Activated CD4-positive, alpha-beta T cell treated with anti-CD3 and anti-CD28 coated beads, Interleukin-2, amount 10 ng/mL, durations not matched to agents 24 days and 14 days (primary cell): ENCODE data around the gene AOC2. TPM values are rescaled to one million over a fixed set of nuclear protein-coding genes. Genes with fewer than 3 reads are reported as not detected.
"Not testable (repeated sequence)": the region's sequence is repeated elsewhere in the genome, so short reads cannot be mapped to it uniquely, and the experiment has no call there.

Experiments
- DNase-seq: peaks from one replicate; pipeline ENCODE4 v3.0.0; 2022
- H3K27ac Mint-ChIP-seq: one replicate; pipeline ENCODE4 v1.8.0; 2022; ENCODE audit warnings: mild to moderate bottlenecking, mixed read lengths
- H3K27me3 Mint-ChIP-seq: one replicate; pipeline ENCODE4 v1.8.0; 2022; ENCODE audit warnings: mixed read lengths
- H3K36me3 Mint-ChIP-seq: one replicate; pipeline ENCODE4 v1.8.0; 2022; ENCODE audit warnings: low read depth, mild to moderate bottlenecking, mixed read lengths
- H3K4me1 Mint-ChIP-seq: one replicate; pipeline ENCODE4 v1.8.0; 2021; ENCODE audit warnings: mixed read lengths
- H3K4me3 Mint-ChIP-seq: one replicate; pipeline ENCODE4 v1.8.0; 2022; ENCODE audit warnings: mild to moderate bottlenecking, moderate library complexity, mixed read lengths
- H3K9me3 Mint-ChIP-seq: one replicate; pipeline ENCODE4 v1.8.0; 2021; ENCODE audit warnings: mixed read lengths
- intact Hi-C: fragments of 100-400 bp; cut with micrococcal nuclease; formaldehyde crosslinking; loops from one replicate; pipeline ENCODE4 v1.15.1; 2023
- total RNA-seq: library from RNA; stranded (reverse); gene quantifications from 2 replicates; pipeline ENCODE4 v1.2.3, GENCODE V29; 2022

AOC2 gene
- total RNA-seq, 1 donor from 2014 or later, result 3.3 TPM

DNA sequence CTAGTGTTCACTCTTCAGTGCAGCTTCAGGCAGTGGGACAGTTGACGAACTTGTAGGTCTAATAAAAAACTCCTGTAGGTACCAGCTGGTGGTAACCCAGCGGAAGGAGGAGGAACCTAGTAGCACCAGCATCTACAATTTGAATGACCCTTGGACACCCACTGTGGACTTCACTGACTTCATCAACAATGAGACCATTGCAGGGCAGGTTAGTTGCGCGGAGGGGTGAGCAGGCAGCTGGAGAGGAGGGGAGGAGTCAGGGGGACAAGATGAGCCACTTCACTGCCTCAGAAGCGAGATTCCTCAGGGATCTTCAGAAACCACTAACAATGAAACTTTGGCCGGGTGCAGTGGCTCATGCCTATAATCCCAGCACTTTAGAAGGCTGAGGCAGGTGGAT, 28.9 kb downstream of the AOC2 start:
- no peak overlapping the region for H3K27ac Mint-ChIP-seq
- H3K27me3 Mint-ChIP-seq, result peaks cover 4% of the 10 kb centered on the region
- intact Hi-C loops, result no loop called here
- no peaks in the 10 kb centered on the region for H3K36me3 Mint-ChIP-seq
- H3K9me3 Mint-ChIP-seq, result no peaks in the 10 kb centered on the region
- H3K4me3 Mint-ChIP-seq, result no peak overlapping the region
- no peak for DNase-seq
- H3K4me1 Mint-ChIP-seq, result no peaks in the 10 kb centered on the region

DNA sequence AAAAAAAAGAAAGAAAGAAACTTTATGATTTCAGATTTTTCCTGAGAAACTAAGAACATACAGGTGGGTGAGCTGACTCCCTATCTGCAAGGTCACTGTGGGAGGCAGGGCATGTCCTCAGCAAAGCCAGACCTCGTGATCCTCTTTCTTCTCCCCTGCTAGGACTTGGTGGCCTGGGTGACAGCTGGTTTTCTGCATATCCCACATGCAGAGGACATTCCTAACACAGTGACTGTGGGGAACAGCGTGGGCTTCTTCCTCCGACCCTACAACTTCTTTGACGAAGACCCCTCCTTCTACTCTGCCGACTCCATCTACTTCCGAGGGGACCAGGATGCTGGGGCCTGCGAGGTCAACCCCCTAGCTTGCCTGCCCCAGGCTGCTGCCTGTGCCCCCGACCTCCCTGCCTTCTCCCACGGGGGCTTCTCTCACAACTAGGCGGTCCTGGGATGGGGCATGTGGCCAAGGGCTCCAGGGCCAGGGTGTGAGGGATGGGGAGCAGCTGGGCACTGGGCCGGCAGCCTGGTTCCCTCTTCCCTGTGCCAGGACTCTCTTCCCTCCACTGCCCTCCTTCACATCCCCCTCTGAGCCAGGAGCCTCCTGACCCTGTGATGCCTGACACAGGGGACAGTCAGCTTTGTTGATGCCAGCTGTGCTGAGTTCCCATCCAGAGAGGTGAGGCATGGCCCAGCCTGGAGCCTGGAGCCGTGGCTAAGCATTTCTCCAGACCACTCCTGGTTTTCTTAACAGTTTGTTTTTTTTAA, 29.7 kb downstream of the AOC2 start:
- not testable (repeated sequence) for H3K9me3 Mint-ChIP-seq

DNA sequence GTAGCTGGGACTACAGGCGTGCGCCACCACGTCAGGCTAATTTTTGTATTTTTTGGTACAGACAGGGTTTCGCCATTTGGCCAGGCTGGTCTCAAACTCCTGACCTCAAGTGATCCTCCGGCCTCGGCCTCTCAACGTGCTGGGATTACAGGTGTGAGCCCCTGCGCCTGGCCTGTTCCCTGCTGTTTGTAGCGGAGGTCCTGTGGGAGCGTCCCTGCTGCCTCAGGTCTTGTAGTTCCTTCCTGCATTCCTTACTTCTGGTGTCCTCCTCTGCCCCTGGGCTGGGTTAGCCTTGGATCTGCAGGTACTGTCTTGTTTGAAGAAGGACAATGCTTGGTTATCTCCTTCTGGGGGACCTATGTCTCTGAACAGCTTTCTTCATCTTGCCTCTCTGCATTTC, 32.7 kb downstream of the AOC2 start:
- H3K9me3 Mint-ChIP-seq, result no peaks in the 10 kb centered on the region
- no peak for DNase-seq
- H3K27me3 Mint-ChIP-seq, result peaks cover 3% of the 10 kb centered on the region
- no peaks in the 10 kb centered on the region for H3K4me1 Mint-ChIP-seq
- no peak overlapping the region for H3K27ac Mint-ChIP-seq
- intact Hi-C loops, result no loop called here
- no peaks in the 10 kb centered on the region for H3K36me3 Mint-ChIP-seq
- no peak overlapping the region for H3K4me3 Mint-ChIP-seq

More for the DNA sequence above, 29.7 kb downstream of the AOC2 start:
- H3K4me3 Mint-ChIP-seq, DNase-seq, H3K4me1 Mint-ChIP-seq, H3K27ac Mint-ChIP-seq, intact Hi-C loops, H3K36me3 Mint-ChIP-seq, H3K27me3 Mint-ChIP-seq: not testable (repeated sequence)

DNA sequence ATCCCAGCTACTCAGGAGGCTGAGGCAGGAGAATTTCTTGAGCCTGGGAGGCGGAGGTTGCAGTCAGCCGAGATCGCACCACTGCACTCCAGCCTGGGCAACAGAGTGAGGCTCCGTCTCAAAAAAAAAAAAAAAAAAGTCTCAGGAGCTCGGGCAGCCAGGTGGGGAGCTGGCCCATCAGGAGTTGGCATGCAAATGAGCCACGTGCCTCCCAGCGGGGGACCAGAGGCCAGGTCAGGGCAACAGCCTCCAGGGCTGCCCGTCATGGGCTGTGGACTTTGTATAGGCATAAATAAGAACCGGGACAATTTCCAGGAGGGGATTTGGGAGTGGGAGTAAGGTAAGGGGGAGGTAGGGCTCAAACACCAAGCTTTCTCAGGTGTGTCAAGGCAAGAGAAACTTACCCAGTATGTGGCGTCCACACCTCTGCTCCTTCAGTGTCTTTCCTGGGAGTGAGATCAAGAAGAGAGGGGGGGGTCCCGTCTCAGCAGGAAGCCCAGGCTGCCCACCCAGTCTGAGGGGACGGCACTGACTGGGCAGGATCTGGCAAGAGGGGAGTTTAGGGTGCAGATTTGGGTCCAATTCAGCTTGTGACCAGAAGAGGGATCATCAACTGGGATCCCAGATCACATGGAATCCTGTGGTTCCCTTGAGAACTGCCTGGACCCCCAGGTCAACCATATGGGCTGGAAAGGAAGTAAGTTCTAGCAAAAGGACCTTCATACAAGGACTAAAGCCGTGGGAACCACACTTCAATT, 33.9 kb downstream of the AOC2 start:
- Mint-ChIP-seq H3K9me3 (no peaks in the 10 kb centered on the region), H3K4me3 (no peak overlapping the region), H3K27ac (no peak overlapping the region), H3K27me3 (peaks cover 3% of the 10 kb centered on the region), H3K36me3 (no peaks in the 10 kb centered on the region), H3K4me1 (no peaks in the 10 kb centered on the region)
- intact Hi-C loops, result no loop called here
- no peak for DNase-seq

DNA sequence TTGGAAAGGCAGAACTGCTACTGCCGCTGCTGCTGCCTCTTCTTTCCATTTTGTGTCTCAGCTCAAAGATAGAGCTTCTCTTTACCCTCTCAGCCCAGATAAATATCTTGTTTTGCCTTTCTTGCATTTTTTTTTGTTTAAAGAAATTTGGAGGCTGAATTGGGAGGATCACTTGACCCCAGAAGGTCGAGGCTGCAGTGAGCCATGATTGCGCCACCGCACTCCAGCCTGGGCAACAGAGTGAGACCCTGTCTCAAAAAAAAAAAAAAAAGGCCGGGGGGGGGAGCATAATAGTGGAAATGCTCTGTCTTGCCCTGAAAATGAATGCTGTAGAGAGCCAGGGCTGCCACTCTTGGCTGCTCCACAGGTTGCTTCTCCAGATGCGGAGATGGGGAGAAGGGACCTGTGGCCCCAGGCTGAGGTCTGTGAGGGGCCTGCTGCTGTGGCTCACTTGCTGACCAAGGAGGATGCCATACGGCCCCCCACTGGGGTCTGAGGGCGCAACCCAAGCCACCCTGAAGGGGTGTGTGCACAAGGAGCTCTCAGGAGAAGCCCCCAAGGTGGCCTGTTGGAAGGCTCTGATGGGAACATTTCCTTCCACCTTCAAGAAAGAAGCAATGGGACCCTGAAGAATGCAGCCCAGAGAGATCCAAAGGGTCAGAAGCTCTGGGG, 34.7 kb downstream of the AOC2 start:
- Mint-ChIP-seq H3K4me3 (no peak overlapping the region), H3K9me3 (no peaks in the 10 kb centered on the region), H3K4me1 (no peaks in the 10 kb centered on the region), H3K27ac (no peak overlapping the region), H3K36me3 (no peaks in the 10 kb centered on the region), H3K27me3 (peaks cover 3% of the 10 kb centered on the region)
- DNase-seq, result no peak
- intact Hi-C loops, result no loop called here

DNA sequence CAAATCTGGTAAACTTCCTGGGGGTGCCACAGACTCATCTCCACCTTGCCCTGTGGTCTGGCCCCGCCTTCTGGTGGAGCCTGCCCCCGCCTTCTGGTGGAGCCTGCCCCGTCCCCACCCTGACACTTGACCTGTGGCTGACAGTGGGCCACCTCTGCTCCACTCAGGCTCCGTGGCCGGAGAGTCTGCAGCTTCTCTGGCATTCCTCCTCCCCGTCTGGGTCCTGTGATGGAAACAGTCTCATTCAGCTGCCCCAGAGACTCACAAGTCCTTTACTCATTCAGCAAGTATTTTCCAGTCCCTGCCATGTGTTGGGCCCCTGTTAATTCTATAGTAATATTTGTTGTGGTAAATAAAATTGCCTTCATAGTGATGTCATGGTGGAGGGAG, 35.2 kb downstream of the AOC2 start:
- intact Hi-C loops, result no loop called here
- Mint-ChIP-seq H3K36me3 (no peaks in the 10 kb centered on the region), H3K27ac (no peak overlapping the region), H3K27me3 (peaks cover 5% of the 10 kb centered on the region), H3K4me1 (no peaks in the 10 kb centered on the region), H3K4me3 (no peak overlapping the region), H3K9me3 (no peaks in the 10 kb centered on the region)
- DNase-seq, result no peak

DNA sequence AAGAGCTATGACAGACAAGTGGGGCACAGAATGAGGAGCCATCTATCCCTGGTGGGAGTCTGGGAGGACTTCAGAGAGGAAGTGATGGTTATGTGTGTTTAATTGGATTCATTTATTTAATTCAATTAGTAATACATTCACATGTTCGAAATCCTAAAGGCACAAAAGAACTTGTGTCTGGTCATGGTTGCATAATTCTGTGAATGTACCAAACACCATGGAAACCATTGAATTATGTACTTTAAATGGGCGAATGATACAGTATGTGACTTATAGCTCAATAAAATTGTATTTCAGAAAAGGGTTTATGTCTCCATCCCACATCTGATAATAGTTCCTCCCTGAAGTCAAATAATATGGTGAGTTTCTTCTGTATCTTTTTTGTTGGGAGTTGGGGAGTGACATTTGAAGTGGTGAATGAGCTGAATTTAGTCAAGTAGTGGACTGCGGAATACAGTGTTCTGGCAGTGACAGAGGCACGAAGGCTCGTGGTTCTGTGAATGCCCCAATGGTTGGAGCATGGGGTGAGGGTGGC, 36.5 kb downstream of the AOC2 start:
- intact Hi-C loops, result no loop called here
- Mint-ChIP-seq H3K27me3 (peaks cover 5% of the 10 kb centered on the region), H3K9me3 (no peaks in the 10 kb centered on the region), H3K27ac (no peak overlapping the region), H3K4me3 (no peak overlapping the region), H3K36me3 (no peaks in the 10 kb centered on the region), H3K4me1 (no peaks in the 10 kb centered on the region)
- DNase-seq, result no peak

DNA sequence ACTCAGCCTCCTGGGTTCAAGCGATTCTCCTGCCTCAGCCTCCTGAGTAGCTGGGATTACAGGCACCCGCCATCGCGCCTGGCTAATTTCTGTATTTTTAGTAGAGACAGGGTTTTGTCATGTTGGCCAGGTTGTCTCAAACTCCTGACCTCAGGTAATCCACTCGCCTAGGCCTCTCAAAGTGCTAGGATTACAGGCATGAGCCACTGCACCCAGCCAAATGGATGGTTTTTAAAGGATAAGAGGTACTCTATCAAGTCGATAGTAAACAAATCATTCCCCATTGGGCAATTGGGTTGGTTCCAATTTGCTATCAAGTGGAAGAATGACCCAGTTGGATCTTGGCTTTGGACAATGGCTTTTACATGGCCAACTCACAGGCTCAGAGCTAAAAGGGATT, 37.3 kb downstream of the AOC2 start:
- H3K27ac Mint-ChIP-seq, H3K27me3 Mint-ChIP-seq, intact Hi-C loops, H3K36me3 Mint-ChIP-seq, DNase-seq, H3K4me1 Mint-ChIP-seq, H3K4me3 Mint-ChIP-seq, H3K9me3 Mint-ChIP-seq: not testable (repeated sequence)

DNA sequence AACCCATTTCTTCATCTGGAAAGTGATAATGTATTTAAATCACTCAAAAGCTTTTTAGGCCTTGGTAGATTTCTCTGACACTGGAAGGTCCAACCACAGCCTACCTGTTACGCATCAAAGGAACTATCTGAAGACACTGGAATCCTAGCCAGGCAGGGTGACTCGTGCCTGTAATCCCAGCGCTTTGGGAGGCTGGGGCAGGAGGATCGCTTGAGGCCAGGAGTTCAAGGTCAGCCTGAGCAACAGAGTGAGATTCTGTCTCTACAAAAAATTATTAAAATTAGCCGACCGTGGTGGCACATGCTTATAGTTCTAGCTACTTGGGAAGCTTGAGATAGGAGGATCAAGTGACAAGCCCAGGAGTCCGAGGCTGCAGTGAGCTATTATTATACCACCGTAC, 37.8 kb downstream of the AOC2 start:
- no peak overlapping the region for H3K4me3 Mint-ChIP-seq
- peaks cover 2% of the 10 kb centered on the region for H3K4me1 Mint-ChIP-seq
- DNase-seq, result no peak
- intact Hi-C loops, result no loop called here
- H3K36me3 Mint-ChIP-seq, result no peaks in the 10 kb centered on the region
- H3K27me3 Mint-ChIP-seq, result peaks cover 4% of the 10 kb centered on the region
- H3K9me3 Mint-ChIP-seq, result no peaks in the 10 kb centered on the region
- no peak overlapping the region for H3K27ac Mint-ChIP-seq

DNA sequence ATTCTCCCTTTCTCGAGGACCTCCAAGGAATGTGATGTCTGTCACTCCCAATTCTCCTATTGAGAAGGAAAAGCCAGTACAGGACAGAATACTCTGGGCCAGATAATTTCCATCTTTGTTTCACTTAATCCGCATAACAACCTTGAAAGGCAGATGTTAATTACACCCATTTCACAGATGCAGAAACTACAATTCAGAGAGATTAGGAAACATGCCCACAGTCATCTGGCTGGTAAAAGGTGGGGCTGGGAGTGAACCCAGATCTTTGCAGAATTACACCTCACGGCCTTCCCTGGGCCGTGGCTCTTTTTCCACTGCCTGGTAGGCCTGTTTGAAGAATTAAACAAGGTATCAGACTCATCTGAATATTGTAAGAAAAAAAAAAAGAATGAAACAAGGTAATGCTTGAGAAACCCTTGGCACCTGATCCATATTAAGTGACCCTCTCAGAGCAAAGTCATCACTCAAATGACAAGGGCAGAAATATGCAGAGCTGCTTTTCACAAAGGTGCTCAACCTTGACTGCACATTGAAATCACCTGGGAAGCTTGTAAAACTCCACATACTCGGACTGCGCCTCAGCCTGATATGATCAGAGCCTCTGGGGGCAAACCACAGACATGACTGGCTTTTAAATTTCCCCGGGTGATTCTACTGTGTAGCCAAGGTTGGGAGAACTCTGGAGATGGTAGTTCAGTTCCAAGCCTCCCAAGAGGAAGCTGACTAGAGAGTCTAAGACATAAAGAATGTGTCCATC, 39.6 kb downstream of the AOC2 start:
- no peak for DNase-seq
- H3K27ac Mint-ChIP-seq, result no peak overlapping the region
- H3K4me1 Mint-ChIP-seq, result peaks cover 2% of the 10 kb centered on the region
- intact Hi-C loops, result no loop called here
- no peaks in the 10 kb centered on the region for H3K36me3 Mint-ChIP-seq
- H3K27me3 Mint-ChIP-seq, result peaks cover 4% of the 10 kb centered on the region
- H3K4me3 Mint-ChIP-seq, result no peak overlapping the region
- no peaks in the 10 kb centered on the region for H3K9me3 Mint-ChIP-seq

DNA sequence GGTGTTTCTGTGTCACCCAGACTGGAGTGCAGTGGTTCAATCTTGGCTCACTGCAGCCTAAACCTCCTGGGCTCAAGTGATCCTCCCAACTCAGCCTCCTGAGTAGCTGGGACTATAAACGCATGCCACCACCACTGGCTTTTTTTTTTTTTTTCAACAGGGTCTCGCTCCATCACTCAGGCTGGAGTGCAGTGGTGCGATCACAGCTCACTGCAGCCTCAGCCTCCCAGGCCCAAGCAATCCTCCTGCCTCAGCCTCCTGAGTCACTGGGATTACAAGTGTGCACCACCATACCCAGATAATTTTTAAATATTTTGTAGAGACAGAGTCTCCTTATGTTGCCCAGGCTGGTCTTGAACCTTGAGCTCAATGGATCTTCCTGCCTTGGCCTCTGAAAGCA, 41.4 kb downstream of the AOC2 start:
- H3K4me1 Mint-ChIP-seq, H3K36me3 Mint-ChIP-seq, H3K27me3 Mint-ChIP-seq, DNase-seq, intact Hi-C loops, H3K4me3 Mint-ChIP-seq, H3K9me3 Mint-ChIP-seq, H3K27ac Mint-ChIP-seq: not testable (repeated sequence)

DNA sequence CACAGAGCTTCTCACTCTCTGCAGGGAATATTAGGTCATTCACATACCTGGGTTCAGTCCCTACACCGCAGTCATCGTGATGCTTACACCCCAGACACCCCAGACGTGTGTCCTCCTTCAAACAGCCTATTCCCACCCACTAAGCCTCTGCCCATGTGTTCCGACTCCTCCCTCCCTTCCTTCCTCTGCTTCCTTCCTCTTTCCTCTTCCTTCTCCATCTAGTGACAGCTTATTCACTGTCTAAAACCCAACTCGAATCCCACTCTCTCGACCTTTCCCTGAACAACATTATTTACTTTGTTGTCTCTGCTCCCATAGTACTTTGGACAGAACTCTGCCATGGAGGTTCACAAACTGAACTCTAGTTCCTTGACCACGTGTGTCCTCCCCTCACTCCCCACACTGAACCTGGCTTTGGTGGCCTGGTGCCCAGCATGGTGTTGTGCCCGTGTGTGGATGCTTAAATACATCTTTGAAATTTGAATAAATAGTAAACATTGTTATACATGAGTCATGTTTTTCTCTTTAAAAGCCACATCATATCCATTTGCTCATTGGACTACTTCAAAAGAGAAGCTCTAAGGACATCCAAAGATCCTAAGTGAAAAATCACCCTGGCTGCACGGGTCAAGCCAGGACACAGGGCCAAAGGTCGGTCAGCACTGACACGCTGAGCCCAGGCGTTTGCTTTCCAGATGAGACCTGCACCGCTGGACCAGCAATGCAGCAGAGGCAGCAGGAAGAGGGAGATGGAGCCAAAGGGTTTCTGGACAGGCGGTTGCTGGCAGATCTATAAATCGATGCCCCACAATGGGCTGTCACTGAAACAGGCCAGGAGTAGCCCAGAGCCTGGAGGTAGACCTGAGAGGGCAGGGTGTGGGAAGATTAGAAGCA, 42.1 kb downstream of the AOC2 start:
- H3K27me3 Mint-ChIP-seq, result peaks cover 5% of the 10 kb centered on the region
- no peaks in the 10 kb centered on the region for H3K36me3 Mint-ChIP-seq
- H3K4me1 Mint-ChIP-seq, result peaks cover 2% of the 10 kb centered on the region
- no peak for DNase-seq
- H3K27ac Mint-ChIP-seq, result no peak overlapping the region
- no peak overlapping the region for H3K4me3 Mint-ChIP-seq
- no peaks in the 10 kb centered on the region for H3K9me3 Mint-ChIP-seq
- intact Hi-C loops, result no loop called here

DNA sequence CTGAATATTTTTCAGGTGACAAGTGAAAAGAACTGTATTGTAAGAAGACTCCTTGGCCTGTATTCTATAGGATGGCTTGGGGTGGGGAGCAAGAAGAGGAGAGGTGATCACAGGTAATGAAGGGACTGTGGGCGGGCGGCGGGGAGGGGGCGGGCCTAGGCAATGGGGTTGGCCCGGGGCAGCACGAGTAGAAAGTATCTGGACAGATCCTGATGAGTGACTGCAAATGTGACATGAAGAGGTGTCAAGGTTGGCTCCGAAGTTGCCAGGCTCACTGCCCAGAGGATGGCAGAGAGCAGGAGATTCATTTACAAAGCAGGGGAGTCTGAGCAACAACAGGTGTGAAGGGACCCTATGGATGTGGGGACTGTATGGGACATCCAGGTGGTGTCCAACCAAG, 45.4 kb downstream of the AOC2 start:
- no peaks in the 10 kb centered on the region for H3K36me3 Mint-ChIP-seq
- H3K4me3 Mint-ChIP-seq, result no peak overlapping the region
- H3K27ac Mint-ChIP-seq, result no peak overlapping the region
- no peaks in the 10 kb centered on the region for H3K9me3 Mint-ChIP-seq
- intact Hi-C loops, result no loop called here
- DNase-seq, result no peak
- H3K4me1 Mint-ChIP-seq, result peaks cover 4% of the 10 kb centered on the region
- peaks cover 10% of the 10 kb centered on the region for H3K27me3 Mint-ChIP-seq
